Neuronal stem cell (in vitro differentiated cells): ENCODE measurements around the gene DLG2.

Experiments used
- DNase-seq: peaks from one replicate; pipeline ENCODE4 v3.0.0-alpha.2; 2013; ENCODE audit warnings: low spot score
- H2AFZ ChIP-seq: one replicate; pipeline ENCODE4 v1.6.1; 2013; ENCODE audit warnings: mild to moderate bottlenecking, low read length, inconsistent platforms
- H2AK5ac ChIP-seq: 2 replicates; pipeline ENCODE4 v1.6.1; 2013; ENCODE audit warnings: low read depth, mild to moderate bottlenecking, inconsistent platforms, low read length, moderate library complexity, mixed read lengths
- H2BK120ac ChIP-seq: 2 replicates; pipeline ENCODE4 v1.6.1; 2013; ENCODE audit warnings: low read depth, mild to moderate bottlenecking, inconsistent platforms, low read length, moderate library complexity, mixed read lengths
- H2BK12ac ChIP-seq: one replicate; pipeline ENCODE4 v1.6.1; 2013; ENCODE audit warnings: low read length, inconsistent platforms
- H2BK15ac ChIP-seq: 2 replicates; pipeline ENCODE4 v1.6.1; 2013; ENCODE audit warnings: mild to moderate bottlenecking, low read length, inconsistent platforms, mixed read lengths
- H2BK5ac ChIP-seq: one replicate; pipeline ENCODE4 v1.6.1; 2013; ENCODE audit warnings: inconsistent platforms, mild to moderate bottlenecking, low read length, moderate library complexity
- H3K14ac ChIP-seq: one replicate; pipeline ENCODE4 v1.6.1; 2013; ENCODE audit warnings: low read length, inconsistent platforms
- H3K18ac ChIP-seq: 2 replicates; pipeline ENCODE4 v1.6.1; 2013; ENCODE audit warnings: low read length, inconsistent platforms
- H3K23ac ChIP-seq: 2 replicates; pipeline ENCODE4 v1.6.1; 2013; ENCODE audit warnings: low read depth, mild to moderate bottlenecking, mixed read lengths, low read length, inconsistent platforms; ENCODE audit not compliant: poor library complexity
- H3K27ac ChIP-seq: replicated peaks from 3 replicates; pipeline ENCODE4 v1.5.1; 2013; ENCODE audit warnings: low read length, inconsistent platforms
- H3K27me3 ChIP-seq, 3 experiments: 2 replicates each; pipeline ENCODE4 v1.6.1; 2013; ENCODE audit warnings: low read length in 3 of 3, mild to moderate bottlenecking in 2 of 3, inconsistent platforms in 1 of 3, low read depth in 1 of 3, mixed read lengths in 1 of 3, moderate library complexity in 1 of 3; ENCODE audit not compliant: control insufficient read depth in 3 of 3, insufficient read depth in 3 of 3
- H3K36me3 ChIP-seq, 2 donors: replicated peaks in 1 of 2; 2 replicates each; pipeline ENCODE4 v1.6.1; 2013; ENCODE audit warnings: low read length in 2 of 2; ENCODE audit not compliant: control insufficient read depth in 2 of 2, insufficient read depth in 2 of 2
- H3K4ac ChIP-seq: 2 replicates; pipeline ENCODE4 v1.6.1; 2013; ENCODE audit warnings: inconsistent platforms, mild to moderate bottlenecking, low read length, moderate library complexity
- H3K4me1 ChIP-seq, 2 donors: 1 replicate in 1 of 2; 2 replicates in 1 of 2; pipeline ENCODE4 v1.6.1; 2013; ENCODE audit warnings: low read length in 2 of 2, low read depth in 1 of 2; ENCODE audit not compliant: control insufficient read depth in 2 of 2, insufficient read depth in 1 of 2
- H3K4me2 ChIP-seq: one replicate; pipeline ENCODE4 v1.6.1; 2013; ENCODE audit warnings: mild to moderate bottlenecking, low read length, inconsistent platforms; ENCODE audit not compliant: insufficient read depth, poor library complexity, severe bottlenecking
- H3K4me3 ChIP-seq, 2 donors: 2 replicates each; pipeline ENCODE4 v1.5.1; 2013; ENCODE audit warnings: low read length in 2 of 2, mild to moderate bottlenecking in 2 of 2, inconsistent platforms in 1 of 2, moderate library complexity in 1 of 2
- H3K79me1 ChIP-seq: one replicate; pipeline ENCODE4 v1.6.1; 2013; ENCODE audit warnings: low read depth, mild to moderate bottlenecking, inconsistent platforms, low read length, moderate library complexity
- H3K9ac ChIP-seq: one replicate; pipeline ENCODE4 v1.6.1; 2013; ENCODE audit warnings: mild to moderate bottlenecking, low read depth, low read length, inconsistent platforms; ENCODE audit not compliant: poor library complexity
- H3K9me3 ChIP-seq, 2 donors: replicated peaks in 1 of 2; 2 replicates each; pipeline versions ENCODE3 to v1.6.1; 2013; ENCODE audit warnings: low read length in 2 of 2, mild to moderate bottlenecking in 2 of 2, inconsistent platforms in 1 of 2, low read depth in 1 of 2, mixed read lengths in 1 of 2, moderate library complexity in 1 of 2; ENCODE audit not compliant: control insufficient read depth in 2 of 2, insufficient read depth in 1 of 2
- H4K8ac ChIP-seq: one replicate; pipeline ENCODE4 v1.6.1; 2013; ENCODE audit warnings: low read depth, mild to moderate bottlenecking, inconsistent platforms, low read length, moderate library complexity
- H4K91ac ChIP-seq: one replicate; pipeline ENCODE4 v1.6.1; 2013; ENCODE audit warnings: low read length, low read depth, mild to moderate bottlenecking, inconsistent platforms; ENCODE audit not compliant: poor library complexity
- WGBS, 2 donors: extraction: QIAGEN DNeasy Blood & Tissue Kit; methylation state at CpG; one replicate each; pipeline ENCODE4 v1.1.7; 2013; ENCODE audit warnings: missing lambda C conversion rate in 2 of 2, mixed read lengths in 1 of 2; ENCODE audit not compliant: insufficient read length in 2 of 2, insufficient replicate concordance in 1 of 2; ENCODE audit errors: extremely low coverage in 2 of 2; 5-methylcytosine and 5-hydroxymethylcytosine counted together

Gene DLG2

GRCh38 chr11:83871054-83871453 lies 1756.1 kb downstream of the DLG2 start:
- H3K4me1 ChIP-seq: no peaks in the 10 kb centered on the region
- H3K9me3 ChIP-seq: no peaks in the 10 kb centered on the region
- H3K23ac ChIP-seq: no peak overlapping the region
- no peaks in the 10 kb centered on the region for H3K79me1 ChIP-seq
- H4K8ac ChIP-seq: no peak overlapping the region
- H4K91ac ChIP-seq: no peak overlapping the region
- DNase-seq: no peak
- H3K4me3 ChIP-seq: no peak overlapping the region
- no peaks in the 10 kb centered on the region for H3K27me3 ChIP-seq
- no peak overlapping the region for H2AK5ac ChIP-seq
- H3K4ac ChIP-seq: no peak overlapping the region
- no peak overlapping the region for H3K4me2 ChIP-seq
- no peak overlapping the region for H2BK12ac ChIP-seq
- H3K18ac ChIP-seq: no peak overlapping the region
- no peak overlapping the region for H3K9ac ChIP-seq
- no peak overlapping the region for H2AFZ ChIP-seq
- H3K36me3 ChIP-seq: no peaks in the 10 kb centered on the region
- no peak overlapping the region for H2BK15ac ChIP-seq
- H3K27ac ChIP-seq: no peak overlapping the region
- H2BK120ac ChIP-seq: no peak overlapping the region
- no peak overlapping the region for H2BK5ac ChIP-seq
- no peak overlapping the region for H3K14ac ChIP-seq

GRCh38 chr11:83866655-83867054 lies 1760.5 kb downstream of the DLG2 start:
- Histone ChIP-seq H3K23ac (no peak overlapping the region), H4K8ac (no peak overlapping the region), H3K9me3 (no peaks in the 10 kb centered on the region), H3K14ac (no peak overlapping the region), H2AFZ (no peak overlapping the region), H3K79me1 (no peaks in the 10 kb centered on the region), H3K4me2 (no peak overlapping the region), H2BK120ac (no peak overlapping the region), H3K4me1 (no peaks in the 10 kb centered on the region), H3K27ac (no peak overlapping the region), H3K36me3 (no peaks in the 10 kb centered on the region), H3K4me3 (no peak overlapping the region), H2AK5ac (no peak overlapping the region), H3K9ac (no peak overlapping the region), H2BK15ac (no peak overlapping the region), H2BK12ac (no peak overlapping the region), H3K4ac (no peak overlapping the region), H3K18ac (no peak overlapping the region), H4K91ac (no peak overlapping the region), H2BK5ac (no peak overlapping the region), H3K27me3 (no peaks in the 10 kb centered on the region)
- no CpG with 5 or more reads among the region's 5 CpGs for WGBS, 2 donors
- DNase-seq: no peak

GRCh38 chr11:83865636-83866461 lies 1761.3 kb downstream of the DLG2 start:
- no CpG with 5 or more reads among the region's 4 CpGs for WGBS, 2 donors
- Histone ChIP-seq H4K91ac (no peak overlapping the region), H3K79me1 (no peaks in the 10 kb centered on the region), H4K8ac (no peak overlapping the region), H2BK5ac (no peak overlapping the region), H3K9me3 (no peaks in the 10 kb centered on the region), H3K23ac (no peak overlapping the region), H3K27me3 (no peaks in the 10 kb centered on the region), H3K4me3 (no peak overlapping the region), H3K4me1 (no peaks in the 10 kb centered on the region), H2BK12ac (no peak overlapping the region), H2BK15ac (no peak overlapping the region), H3K18ac (no peak overlapping the region), H3K36me3 (no peaks in the 10 kb centered on the region), H2BK120ac (no peak overlapping the region), H3K9ac (no peak overlapping the region), H3K27ac (no peak overlapping the region), H2AFZ (no peak overlapping the region), H3K4me2 (no peak overlapping the region), H3K4ac (no peak overlapping the region), H3K14ac (no peak overlapping the region), H2AK5ac (no peak overlapping the region)
- DNase-seq: no peak

GRCh38 chr11:83864412-83865057 lies 1762.6 kb downstream of the DLG2 start:
- Histone ChIP-seq H3K18ac (no peak overlapping the region), H3K27ac (no peak overlapping the region), H3K4me1 (no peaks in the 10 kb centered on the region), H2BK120ac (no peak overlapping the region), H3K36me3 (no peaks in the 10 kb centered on the region), H3K4me2 (no peak overlapping the region), H3K23ac (no peak overlapping the region), H3K79me1 (no peaks in the 10 kb centered on the region), H3K4ac (no peak overlapping the region), H4K91ac (no peak overlapping the region), H2AK5ac (no peak overlapping the region), H3K4me3 (no peak overlapping the region), H3K9ac (no peak overlapping the region), H3K9me3 (no peaks in the 10 kb centered on the region), H3K14ac (no peak overlapping the region), H2BK15ac (no peak overlapping the region), H2BK5ac (no peak overlapping the region), H3K27me3 (no peaks in the 10 kb centered on the region), H2AFZ (no peak overlapping the region), H4K8ac (no peak overlapping the region), H2BK12ac (no peak overlapping the region)
- WGBS, 2 donors: no CpG with 5 or more reads among the region's 4 CpGs
- no peak for DNase-seq
